ENCODE results near the gene MMP17.

MMP17 gene

GRCh38 chr12:131831635-131832041 is 3.4 kb downstream of the MMP17 start:
- H3K4me3 ChIP-seq (ENCODE audit: low read depth, low read length): no peak overlapping the region
- H3K9me3 ChIP-seq (ENCODE audit: control insufficient read depth, insufficient read depth, low read depth, low read length): no peaks in the 10 kb centered on the region
- H3K9ac ChIP-seq (ENCODE audit: low read length): no peak overlapping the region
- peaks cover 35% of the 10 kb centered on the region for H3K27me3 ChIP-seq (ENCODE audit: control insufficient read depth, insufficient read depth, low read length)
- peaks cover 14% of the 10 kb centered on the region for H3K4me1 ChIP-seq (ENCODE audit: control insufficient read depth, insufficient read depth, low read length)
- no peaks in the 10 kb centered on the region for H3K36me3 ChIP-seq (ENCODE audit: control insufficient read depth, insufficient read depth, low read length)
- no peak overlapping the region for H3K27ac ChIP-seq (ENCODE audit: low read depth, low read length)

- no peak overlapping the region for H3K27ac ChIP-seq (ENCODE audit: low read depth, low read length)
- no peaks in the 10 kb centered on the region for H3K36me3 ChIP-seq (ENCODE audit: control insufficient read depth, insufficient read depth, low read length)
- H3K9ac ChIP-seq (ENCODE audit: low read length): no peak overlapping the region
- H3K4me3 ChIP-seq (ENCODE audit: low read depth, low read length): no peak overlapping the region
- peaks cover 14% of the 10 kb centered on the region for H3K4me1 ChIP-seq (ENCODE audit: control insufficient read depth, insufficient read depth, low read length)
- peaks cover 33% of the 10 kb centered on the region for H3K27me3 ChIP-seq (ENCODE audit: control insufficient read depth, insufficient read depth, low read length)
- no peaks in the 10 kb centered on the region for H3K9me3 ChIP-seq (ENCODE audit: control insufficient read depth, insufficient read depth, low read depth, low read length)
Observed at GRCh38 chr12:131832321-131833231, 4.4 kb downstream of the MMP17 start.

- H3K4me1 ChIP-seq (ENCODE audit: control insufficient read depth, insufficient read depth, low read length): peaks cover 14% of the 10 kb centered on the region
- no peak overlapping the region for H3K4me3 ChIP-seq (ENCODE audit: low read depth, low read length)
- no peak overlapping the region for H3K9ac ChIP-seq (ENCODE audit: low read length)
- H3K36me3 ChIP-seq (ENCODE audit: control insufficient read depth, insufficient read depth, low read length): no peaks in the 10 kb centered on the region
- no peaks in the 10 kb centered on the region for H3K9me3 ChIP-seq (ENCODE audit: control insufficient read depth, insufficient read depth, low read depth, low read length)
- no peak overlapping the region for H3K27ac ChIP-seq (ENCODE audit: low read depth, low read length)
- peaks cover 32% of the 10 kb centered on the region for H3K27me3 ChIP-seq (ENCODE audit: control insufficient read depth, insufficient read depth, low read length)
Observed at GRCh38 chr12:131833288-131833895, 5.2 kb downstream of the MMP17 start.

- Histone ChIP-seq H3K27me3 (ENCODE audit: control insufficient read depth, insufficient read depth, low read length) (peaks cover 25% of the 10 kb centered on the region), H3K9ac (ENCODE audit: low read length) (no peak overlapping the region), H3K9me3 (ENCODE audit: control insufficient read depth, insufficient read depth, low read depth, low read length) (no peaks in the 10 kb centered on the region), H3K4me3 (ENCODE audit: low read depth, low read length) (no peak overlapping the region), H3K27ac (ENCODE audit: low read depth, low read length) (no peak overlapping the region), H3K4me1 (ENCODE audit: control insufficient read depth, insufficient read depth, low read length) (peaks cover 14% of the 10 kb centered on the region), H3K36me3 (ENCODE audit: control insufficient read depth, insufficient read depth, low read length) (no peaks in the 10 kb centered on the region)
Observed at GRCh38 chr12:131833896-131834641, 5.9 kb downstream of the MMP17 start.

GRCh38 chr12:131834798-131835615 is 6.8 kb downstream of the MMP17 start:
- Histone ChIP-seq H3K27ac (ENCODE audit: low read depth, low read length) (no peak overlapping the region), H3K4me1 (ENCODE audit: control insufficient read depth, insufficient read depth, low read length) (peaks cover 7% of the 10 kb centered on the region), H3K36me3 (ENCODE audit: control insufficient read depth, insufficient read depth, low read length) (no peaks in the 10 kb centered on the region; the same call in 1 of the 2 replicates), H3K9ac (ENCODE audit: low read length) (no peak overlapping the region), H3K27me3 (ENCODE audit: control insufficient read depth, insufficient read depth, low read length) (peaks cover 16% of the 10 kb centered on the region), H3K4me3 (ENCODE audit: low read depth, low read length) (no peak overlapping the region), H3K9me3 (ENCODE audit: control insufficient read depth, insufficient read depth, low read depth, low read length) (no peaks in the 10 kb centered on the region)

GRCh38 chr12:131835616-131836171 is 7.5 kb downstream of the MMP17 start:
- no peak overlapping the region for H3K9ac ChIP-seq (ENCODE audit: low read length)
- H3K4me1 ChIP-seq (ENCODE audit: control insufficient read depth, insufficient read depth, low read length): peaks cover 5% of the 10 kb centered on the region
- H3K36me3 ChIP-seq (ENCODE audit: control insufficient read depth, insufficient read depth, low read length): peaks cover 5% of the 10 kb centered on the region
- no peak overlapping the region for H3K27ac ChIP-seq (ENCODE audit: low read depth, low read length)
- no peak overlapping the region for H3K4me3 ChIP-seq (ENCODE audit: low read depth, low read length)
- peaks cover 9% of the 10 kb centered on the region for H3K27me3 ChIP-seq (ENCODE audit: control insufficient read depth, insufficient read depth, low read length)
- no peaks in the 10 kb centered on the region for H3K9me3 ChIP-seq (ENCODE audit: control insufficient read depth, insufficient read depth, low read depth, low read length)

GRCh38 chr12:131836193-131836592 is 8.0 kb downstream of the MMP17 start:
- peaks cover 4% of the 10 kb centered on the region for H3K27me3 ChIP-seq (ENCODE audit: control insufficient read depth, insufficient read depth, low read length)
- peaks cover 10% of the 10 kb centered on the region for H3K36me3 ChIP-seq (ENCODE audit: control insufficient read depth, insufficient read depth, low read length)
- no peaks in the 10 kb centered on the region for H3K9me3 ChIP-seq (ENCODE audit: control insufficient read depth, insufficient read depth, low read depth, low read length)
- no peak overlapping the region for H3K27ac ChIP-seq (ENCODE audit: low read depth, low read length)
- H3K4me1 ChIP-seq (ENCODE audit: control insufficient read depth, insufficient read depth, low read length): no peaks in the 10 kb centered on the region
- H3K9ac ChIP-seq (ENCODE audit: low read length): no peak overlapping the region
- H3K4me3 ChIP-seq (ENCODE audit: low read depth, low read length): no peak overlapping the region

GRCh38 chr12:131836714-131837397 is 8.7 kb downstream of the MMP17 start:
- no peak overlapping the region for H3K4me3 ChIP-seq (ENCODE audit: low read depth, low read length)
- no peaks in the 10 kb centered on the region; the same call in 1 of the 2 replicates for H3K27me3 ChIP-seq (ENCODE audit: control insufficient read depth, insufficient read depth, low read length)
- no peaks in the 10 kb centered on the region for H3K9me3 ChIP-seq (ENCODE audit: control insufficient read depth, insufficient read depth, low read depth, low read length)
- no peak overlapping the region for H3K27ac ChIP-seq (ENCODE audit: low read depth, low read length)
- H3K9ac ChIP-seq (ENCODE audit: low read length): no peak overlapping the region
- H3K36me3 ChIP-seq (ENCODE audit: control insufficient read depth, insufficient read depth, low read length): peaks cover 17% of the 10 kb centered on the region
- H3K4me1 ChIP-seq (ENCODE audit: control insufficient read depth, insufficient read depth, low read length): no peaks in the 10 kb centered on the region

GRCh38 chr12:131840643-131841416 is 12.6 kb downstream of the MMP17 start:
- Histone ChIP-seq H3K4me1 (ENCODE audit: control insufficient read depth, insufficient read depth, low read length) (no peaks in the 10 kb centered on the region), H3K9ac (ENCODE audit: low read length) (no peak overlapping the region), H3K27ac (ENCODE audit: low read depth, low read length) (no peak overlapping the region), H3K36me3 (ENCODE audit: control insufficient read depth, insufficient read depth, low read length) (peaks cover 40% of the 10 kb centered on the region), H3K9me3 (ENCODE audit: control insufficient read depth, insufficient read depth, low read depth, low read length) (no peaks in the 10 kb centered on the region), H3K27me3 (ENCODE audit: control insufficient read depth, insufficient read depth, low read length) (no peaks in the 10 kb centered on the region), H3K4me3 (ENCODE audit: low read depth, low read length) (no peak overlapping the region)
